IPS-11a (cell line): Measurements from ENCODE around the gene GSTA5.
"Not testable (repeated sequence)": the region's sequence is repeated elsewhere in the genome, so short reads cannot be mapped to it uniquely, and the experiment has no call there.

Experiments used
- H3K4me3 ChIP-seq: one replicate; pipeline ENCODE4 v1.5.1; 2013; ENCODE audit warnings: low read depth, low read length, control low read depth

Gene GSTA5

DNA sequence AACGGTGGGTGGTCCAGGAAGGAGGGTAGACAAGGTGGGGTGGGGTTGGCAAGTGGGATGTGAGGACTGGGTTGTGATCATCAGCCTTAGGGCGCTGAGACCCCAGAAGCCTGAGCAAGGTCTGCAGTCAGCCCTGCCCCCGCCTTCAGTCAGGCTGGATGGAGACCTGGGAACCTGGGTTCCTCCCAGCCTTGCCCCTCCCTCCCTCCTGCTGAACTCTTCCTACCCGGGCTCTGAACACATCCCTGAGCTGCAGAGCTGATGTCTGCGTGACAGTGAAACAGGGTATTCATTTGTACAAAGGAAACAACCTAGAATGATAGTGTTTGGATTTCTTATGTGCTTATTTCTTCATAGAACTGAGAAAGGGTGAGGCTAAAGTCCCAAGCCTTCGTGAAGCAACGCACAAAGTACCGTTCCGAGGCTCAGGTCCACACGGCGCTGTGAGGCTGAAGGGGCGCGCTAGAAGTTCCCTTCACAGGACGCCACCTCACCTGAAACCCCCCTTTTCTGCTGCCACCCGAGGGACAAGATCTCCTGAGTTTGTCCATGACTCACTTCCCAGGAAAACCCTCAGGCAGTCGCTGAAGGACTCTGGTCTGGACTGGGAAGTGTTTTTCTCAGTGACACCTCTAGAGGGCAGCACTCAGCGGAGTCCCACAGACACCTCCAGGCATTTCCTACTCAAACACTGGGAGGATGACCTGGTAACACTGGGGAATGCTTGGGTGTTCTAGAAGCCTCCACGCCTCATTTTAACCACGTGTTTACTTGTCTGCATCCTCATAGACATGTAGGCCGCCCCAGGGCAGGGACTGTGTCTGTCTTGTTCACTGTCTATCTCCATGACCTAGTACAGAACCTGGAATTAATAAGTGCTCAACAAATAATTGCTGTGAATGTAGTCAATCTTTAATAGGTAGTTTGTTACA lies 1.2 kb downstream of the GSTA5 start:
- no peak overlapping the region for H3K4me3 ChIP-seq

DNA sequence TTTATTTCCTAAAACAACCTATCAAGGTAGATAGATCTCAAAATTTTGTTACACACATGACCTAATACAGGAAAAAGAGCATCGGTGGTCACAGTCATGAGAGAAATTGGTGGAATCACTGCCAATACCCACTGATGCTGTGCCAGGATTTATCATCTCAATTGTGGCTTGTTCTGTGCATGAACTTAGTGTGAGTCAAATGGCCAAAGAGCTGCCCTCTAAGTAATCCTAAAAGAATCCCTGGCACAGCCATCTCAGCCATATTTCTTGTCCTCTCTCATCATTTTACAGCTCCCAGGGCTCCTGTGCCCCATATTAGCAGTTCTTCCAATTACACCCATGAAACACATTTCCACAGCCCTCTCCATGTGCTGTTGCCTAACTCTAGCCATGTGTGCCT lies 6.1 kb downstream of the GSTA5 start:
- no peak overlapping the region for H3K4me3 ChIP-seq

DNA sequence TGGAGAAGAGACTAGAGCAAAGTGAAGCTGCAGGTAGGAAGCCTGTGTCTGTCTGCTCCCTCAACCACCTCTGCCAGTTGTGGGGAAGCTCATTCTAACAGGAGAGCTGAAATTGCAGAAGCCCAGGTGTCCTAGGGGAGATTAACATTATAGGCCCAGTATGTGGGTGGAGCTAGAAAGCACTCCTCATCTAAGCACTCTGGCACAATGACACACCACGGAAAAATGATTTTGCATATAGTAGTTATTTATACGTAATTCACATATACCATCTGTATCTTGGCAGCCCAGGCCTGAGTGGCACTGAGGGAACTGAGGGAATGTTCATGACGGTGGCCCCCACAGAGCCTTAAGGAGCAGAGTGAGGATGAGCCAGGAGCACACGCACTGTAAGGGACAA lies 9.7 kb downstream of the GSTA5 start:
- H3K4me3 ChIP-seq = not testable (repeated sequence)

DNA sequence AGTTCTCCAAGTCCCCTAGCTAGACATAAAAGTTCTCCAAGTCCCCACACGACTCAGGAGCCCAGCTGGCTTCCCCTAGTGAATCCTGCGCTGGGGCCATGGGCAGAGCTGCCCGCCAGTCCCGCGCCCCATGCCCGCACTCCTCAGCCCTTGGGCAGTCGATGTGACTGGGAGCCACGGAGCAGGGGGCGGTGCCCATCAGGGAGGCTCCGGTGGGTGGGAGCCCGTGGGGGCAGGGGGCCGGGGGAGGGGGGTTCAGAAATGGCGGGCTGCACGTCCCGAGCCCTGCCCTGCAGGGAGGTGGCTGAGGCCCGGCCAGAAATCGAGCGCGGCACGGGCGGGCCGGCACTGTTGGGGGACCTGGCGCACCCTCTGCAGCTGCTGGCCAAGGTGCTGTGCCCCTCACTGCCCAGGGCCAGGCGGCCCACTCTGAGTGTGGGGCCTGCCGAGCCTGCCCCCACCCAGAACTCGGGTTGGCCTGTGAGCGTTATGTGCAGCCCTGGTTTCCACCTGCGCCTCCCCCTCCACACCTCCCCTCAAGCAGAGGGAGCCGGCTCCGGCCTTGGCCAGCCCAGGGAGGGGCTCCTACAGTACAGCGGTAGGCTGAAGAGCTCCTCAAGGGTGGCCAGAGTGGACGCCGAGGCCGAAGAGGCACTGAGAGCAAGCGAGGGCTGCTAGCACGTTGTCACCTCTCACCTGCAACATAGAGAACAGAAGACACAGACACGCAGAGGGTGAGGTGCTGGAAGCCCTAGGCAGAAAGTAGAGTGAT lies 11.4 kb downstream of the GSTA5 start:
- H3K4me3 ChIP-seq = no peak overlapping the region

DNA sequence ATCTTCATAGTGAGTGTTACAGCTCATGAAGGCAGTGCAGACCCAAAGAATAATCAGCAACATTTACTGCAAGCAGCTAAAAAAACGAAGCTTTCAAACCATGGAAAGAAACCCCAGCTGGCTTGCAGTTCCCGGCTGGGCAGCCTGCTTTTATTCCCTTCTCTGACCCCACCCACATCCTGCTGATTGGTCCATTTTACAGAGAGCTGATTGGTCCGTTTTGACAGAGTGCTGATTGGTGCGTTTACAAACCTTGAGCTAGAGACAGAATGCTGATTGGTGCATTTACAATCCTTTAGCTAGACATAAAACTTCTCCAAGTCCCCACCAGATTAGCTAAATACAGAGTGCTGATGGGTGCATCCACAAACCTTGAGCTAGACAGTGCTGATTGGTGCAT lies 12.0 kb downstream of the GSTA5 start:
- H3K4me3 ChIP-seq = not testable (repeated sequence)

DNA sequence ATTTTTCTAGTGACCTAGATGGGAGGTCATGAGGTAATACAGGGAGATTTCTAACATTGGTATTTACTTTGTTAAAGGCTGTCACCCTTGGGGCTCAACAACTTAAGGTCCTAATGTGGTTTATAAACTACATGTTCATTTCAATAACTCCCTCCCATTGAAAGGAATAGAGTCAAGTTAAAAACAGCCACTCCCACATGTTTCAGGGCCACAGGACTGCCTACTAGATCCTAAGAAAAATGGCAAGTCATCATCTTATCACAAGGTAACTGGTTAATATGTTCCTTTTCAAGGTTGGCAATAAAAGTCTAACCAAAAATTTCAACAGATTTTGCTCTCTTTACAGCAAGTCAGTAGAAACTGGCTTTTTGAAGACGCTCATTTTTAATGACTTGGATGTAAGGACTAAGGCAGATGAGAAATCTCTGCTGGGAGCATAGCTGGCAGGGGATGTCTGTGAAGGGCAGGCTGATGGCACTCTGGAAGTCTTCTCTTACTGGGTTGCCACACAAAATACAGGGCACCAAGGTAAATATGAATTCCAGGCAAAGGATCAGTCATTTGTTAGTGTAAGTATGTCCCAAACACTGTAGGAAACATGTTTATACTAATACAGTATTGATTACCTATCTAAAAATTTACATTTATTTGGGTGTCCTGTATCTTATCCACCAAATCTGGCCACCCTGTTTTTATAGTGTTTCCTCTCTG lies 13.4 kb downstream of the GSTA5 start:
- not testable (repeated sequence) for H3K4me3 ChIP-seq

DNA sequence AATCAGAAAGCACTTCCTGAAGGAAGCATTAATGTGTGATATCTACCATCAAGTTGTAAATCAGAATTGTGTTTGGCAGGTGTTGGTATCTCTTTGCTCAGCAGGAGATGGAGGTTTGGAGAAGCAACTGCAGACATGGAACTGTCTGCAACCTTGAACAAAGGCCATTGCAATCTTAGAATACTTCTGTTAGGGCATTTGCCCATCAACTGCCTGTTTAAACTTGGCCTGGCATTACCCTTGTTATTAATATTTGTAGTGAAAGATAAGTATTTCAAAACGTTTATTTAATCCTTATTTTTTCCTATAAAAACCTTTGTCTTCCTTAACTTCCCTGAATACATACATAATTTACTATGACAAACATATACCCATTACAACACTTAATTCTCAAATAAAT lies 14.1 kb downstream of the GSTA5 start:
- no peak overlapping the region for H3K4me3 ChIP-seq

DNA sequence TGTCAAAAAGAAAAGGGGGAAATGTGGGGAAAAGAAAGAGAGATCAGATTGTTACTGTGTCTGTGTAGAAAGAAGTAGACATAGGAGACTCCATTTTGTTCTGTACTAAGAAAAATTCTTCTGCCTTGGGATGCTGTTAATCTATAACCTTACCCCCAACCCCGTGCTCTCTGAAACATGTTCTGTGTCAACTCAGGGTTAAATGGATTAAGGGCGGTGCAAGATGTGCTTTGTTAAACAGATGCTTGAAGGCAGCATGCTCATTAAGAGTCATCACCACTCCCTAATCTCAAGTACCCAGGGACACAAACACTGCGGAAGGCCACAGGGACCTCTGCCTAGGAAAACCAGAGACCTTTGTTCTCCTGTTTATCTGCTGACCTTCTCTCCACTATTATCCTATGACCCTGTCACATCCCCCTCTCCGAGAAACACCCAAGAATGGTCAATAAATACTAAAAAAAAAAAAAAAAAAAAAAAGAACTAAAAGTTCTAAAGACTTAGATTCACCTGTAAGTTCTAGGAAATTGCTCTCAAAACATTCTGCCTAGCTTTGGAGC lies 14.6 kb downstream of the GSTA5 start:
- not testable (repeated sequence) for H3K4me3 ChIP-seq

DNA sequence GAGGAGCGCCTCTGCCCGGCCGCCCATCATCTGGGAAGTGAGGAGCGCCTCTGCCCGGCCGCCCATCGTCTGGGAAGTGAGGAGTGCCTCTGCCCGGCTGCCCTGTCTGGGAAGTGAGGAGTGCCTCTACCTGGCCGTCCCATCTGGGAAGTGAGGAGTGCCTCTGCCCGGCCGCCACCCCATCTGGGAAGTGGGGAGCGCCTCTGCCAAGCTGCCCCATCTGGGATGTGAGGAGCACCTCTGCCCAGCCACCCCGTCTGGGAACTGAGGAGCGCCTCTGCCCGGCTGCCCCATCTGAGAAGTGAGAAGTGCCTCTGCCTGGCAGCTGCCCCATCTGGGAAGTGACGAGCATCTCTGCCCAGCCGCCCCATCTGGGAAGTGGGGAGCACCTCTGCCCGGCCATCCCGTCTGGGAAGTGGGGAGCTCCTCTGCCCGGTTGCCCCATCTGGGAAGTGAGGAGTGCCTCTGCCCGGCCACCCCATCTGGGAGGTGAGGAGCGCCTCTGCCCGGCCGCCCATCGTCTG lies 15.3 kb downstream of the GSTA5 start:
- not testable (repeated sequence) for H3K4me3 ChIP-seq

DNA sequence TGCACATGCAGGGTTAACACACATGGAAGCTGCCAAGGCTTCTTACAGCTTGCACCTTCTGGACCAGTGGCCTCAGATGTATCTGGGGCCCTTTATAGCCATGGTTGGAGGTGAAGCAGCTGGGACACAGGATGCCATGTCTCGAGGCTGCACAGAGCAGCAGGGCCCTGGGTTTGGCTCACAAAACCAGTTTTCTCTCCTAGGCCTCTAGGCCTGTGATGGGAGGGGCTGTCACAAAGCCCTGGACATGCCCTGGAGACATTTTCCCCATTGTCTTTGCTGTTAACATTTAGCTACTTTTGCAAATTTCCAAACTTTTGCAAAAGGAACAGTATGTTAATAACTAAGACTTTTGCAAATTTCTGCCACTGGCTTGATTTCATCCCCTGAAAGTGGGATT lies 18.8 kb downstream of the GSTA5 start:
- no peak overlapping the region for H3K4me3 ChIP-seq

DNA sequence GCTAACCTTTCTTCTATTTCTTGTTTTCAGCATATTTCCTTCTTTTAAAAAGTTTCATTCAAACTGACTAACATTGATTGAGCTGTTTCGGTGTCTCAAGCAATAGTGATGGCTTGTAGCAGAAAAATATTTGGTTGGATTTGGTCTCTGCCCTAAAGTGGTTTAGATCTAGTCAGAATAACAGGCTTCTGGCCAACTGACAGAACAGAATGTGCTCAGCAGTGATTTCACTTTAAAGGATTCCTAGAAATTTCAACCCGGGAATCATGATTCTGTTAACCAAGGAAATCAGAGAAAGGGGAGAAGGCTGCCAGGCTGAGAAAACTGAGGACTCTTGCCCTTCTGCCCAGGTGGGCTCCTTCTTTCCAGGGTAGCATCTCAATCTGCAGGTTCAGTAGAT lies 20.4 kb downstream of the GSTA5 start:
- no peak overlapping the region for H3K4me3 ChIP-seq

DNA sequence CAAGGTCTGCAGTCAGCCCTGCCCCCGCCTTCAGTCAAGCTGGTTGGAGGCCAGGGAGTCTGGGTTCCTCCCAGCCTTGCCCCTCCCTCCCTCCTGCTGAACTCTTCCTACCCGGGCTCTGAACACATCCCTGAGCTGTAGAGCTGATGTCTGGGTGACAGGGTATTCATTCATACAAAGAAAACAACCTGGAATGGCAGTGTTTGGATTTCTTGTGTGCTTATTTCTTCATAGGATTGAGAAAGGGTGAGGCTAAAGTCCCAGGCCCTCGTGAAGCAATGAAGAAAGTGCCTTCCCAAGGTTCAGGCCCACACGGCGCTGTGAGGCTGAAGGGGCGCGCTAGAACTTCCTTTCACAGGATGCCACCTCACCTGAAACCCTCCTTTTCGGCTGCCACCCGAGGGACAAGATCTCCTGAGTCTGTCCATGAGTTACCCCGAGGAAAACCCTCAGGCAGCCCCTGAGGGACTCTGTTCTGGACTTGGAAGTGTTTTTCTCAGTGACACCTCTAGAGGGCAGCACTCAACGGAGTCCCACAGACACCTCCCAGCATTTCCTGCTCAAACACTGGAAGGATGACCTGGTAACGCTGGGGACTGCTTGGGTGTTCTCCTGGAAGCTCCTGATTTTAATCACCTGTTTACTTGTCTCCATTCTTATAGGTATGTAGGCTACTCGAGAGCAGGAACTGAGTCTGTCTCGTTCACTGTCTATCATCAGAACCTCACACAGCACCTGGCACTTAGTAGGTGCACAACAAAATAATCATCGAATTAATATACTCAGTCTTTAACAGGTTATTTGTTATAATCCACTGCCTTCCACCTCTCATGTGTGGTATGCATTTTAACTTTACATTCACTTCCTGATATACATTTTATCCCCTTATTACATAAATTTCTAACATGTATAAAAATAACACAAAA lies 25.2 kb downstream of the GSTA5 start:
- no peak overlapping the region for H3K4me3 ChIP-seq

DNA sequence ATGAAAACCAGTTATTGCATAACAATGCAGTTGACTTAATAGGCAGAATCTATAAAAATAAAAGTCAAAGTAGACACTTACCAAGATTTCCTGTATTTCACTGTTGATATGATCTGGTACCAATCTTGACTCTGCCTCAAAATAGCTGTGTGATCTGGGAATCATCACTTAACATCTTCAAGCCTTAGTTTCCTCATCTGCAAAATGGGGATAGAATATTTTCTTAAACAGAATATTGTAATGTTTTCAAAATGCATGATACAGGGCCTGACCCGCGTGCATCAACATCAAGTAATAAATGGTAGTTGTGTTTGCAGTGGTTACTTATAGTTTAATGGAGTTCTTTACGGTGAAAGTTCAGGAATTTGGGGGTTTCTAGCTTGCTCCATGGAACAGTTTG lies 26.1 kb downstream of the GSTA5 start:
- not testable (repeated sequence) for H3K4me3 ChIP-seq

DNA sequence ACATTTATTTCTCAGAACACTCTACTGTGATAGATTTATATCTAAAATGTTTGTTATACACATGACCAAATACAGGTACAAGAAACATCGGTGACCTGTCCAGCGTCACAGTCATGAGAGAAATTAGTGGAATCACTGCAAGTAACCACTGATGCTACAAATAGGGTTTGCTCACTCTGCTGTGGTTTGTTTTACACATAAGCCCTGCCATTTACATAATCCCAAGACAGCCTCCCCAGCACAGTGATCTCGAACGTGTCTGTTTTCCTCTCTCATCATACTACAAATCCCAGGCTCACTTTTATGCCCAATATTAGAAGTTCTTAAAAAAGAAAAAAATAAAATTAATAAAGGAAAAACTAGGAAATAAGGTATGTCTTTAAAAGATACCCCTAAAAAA lies 30.8 kb downstream of the GSTA5 start:
- not testable (repeated sequence) for H3K4me3 ChIP-seq

DNA sequence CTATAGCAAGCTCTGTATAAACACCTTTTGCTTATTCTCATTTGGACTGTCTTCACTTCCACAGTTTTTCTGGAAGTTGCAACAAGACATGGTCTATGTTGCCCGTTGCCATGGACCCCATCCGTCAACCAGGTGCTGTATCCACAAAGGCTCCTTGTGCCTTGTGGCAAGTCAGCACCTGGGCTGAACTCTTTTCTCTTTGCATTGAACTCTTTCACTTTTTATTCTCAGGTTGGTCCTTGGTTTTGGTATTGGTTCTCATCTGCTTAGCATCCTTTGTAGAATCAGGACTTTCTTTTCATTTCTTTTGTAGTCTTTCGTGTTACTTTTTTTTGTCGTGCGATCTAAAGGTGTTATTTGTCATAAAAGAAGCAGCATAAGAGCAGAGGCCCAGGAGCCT lies 32.0 kb downstream of the GSTA5 start:
- H3K4me3 ChIP-seq = no peak overlapping the region

DNA sequence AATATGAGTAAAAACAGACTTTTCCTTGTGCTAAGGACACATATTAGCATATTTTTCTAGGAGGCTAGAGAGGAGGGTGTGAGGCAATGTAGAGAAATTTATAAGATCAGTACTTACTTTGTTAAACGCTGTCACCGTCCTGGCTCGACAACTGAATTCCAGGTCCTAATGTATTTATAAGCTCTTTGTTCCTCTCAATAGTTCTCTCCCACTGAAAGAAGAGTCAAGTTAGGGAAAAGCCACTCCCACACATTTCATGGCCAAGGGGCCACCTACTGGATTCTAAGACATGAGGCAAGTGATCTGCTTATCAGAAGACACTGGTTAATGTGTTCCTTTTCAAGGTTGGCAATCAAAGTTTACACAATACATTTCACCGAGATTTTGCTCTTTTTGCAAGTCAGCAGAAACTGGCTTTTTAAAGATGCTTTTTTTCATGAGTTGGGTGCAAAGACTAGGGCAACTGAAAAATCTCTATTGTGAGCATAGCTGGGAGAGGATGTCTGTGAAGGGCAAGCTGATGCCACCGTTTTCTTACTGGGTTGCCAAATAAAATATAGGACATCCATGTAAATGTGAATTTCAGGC lies 36.9 kb downstream of the GSTA5 start, which contains the start of gene GSTA1:
TSS of gene GSTA1 (minus strand) at position 149 of the 588 bp plus-strand sequence. CDS start 4,549 bp downstream, outside the sequence.
- H3K4me3 ChIP-seq = not testable (repeated sequence)

DNA sequence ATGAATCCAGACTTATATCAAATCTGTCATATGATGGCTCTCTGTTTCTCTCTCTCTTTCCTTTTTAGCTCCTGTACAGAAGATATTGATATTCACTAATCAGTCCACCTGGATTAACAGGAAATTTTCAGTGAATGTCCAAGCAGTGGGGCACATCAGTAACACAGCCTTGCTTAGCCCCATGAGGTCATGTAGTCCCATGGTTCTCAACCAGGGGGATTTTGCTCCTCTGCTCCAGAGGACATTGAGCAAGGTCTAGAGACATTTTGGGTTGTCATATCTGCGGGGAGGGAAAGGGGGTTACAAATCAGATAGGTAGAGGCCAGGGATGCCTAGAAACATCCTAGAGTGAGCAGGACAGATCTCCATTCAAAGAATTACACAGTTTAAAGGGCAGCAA lies 37.8 kb downstream of the GSTA5 start:
- H3K4me3 ChIP-seq = no peak overlapping the region

DNA sequence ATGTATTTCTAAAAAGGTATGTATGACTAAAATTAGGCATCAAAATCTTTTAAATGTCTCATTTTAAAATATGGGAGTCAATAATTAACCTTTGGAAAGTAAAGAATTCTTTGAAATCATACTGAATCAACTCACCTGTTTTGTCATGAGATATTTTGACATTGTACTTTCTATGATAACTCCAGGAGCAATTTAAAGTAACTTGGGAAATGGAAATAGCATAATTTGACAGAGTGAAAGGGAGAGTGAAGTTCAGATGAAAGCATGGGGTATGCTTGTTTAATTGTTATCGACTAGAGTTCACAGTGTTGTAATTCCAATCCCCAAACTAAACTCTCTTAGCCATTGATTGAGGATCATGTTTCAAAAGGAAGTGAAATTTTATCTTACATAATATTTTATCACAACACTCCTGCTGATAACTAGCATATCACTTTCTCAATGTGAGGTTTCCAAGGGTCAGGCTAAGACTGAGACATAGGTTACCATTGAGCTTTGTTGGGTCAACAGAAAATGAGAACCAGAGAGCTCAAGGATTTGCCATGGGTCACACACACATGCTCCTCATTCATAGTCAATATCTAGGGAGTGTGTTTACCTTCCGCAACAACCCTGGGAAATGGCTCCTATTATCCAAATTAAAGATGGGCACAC lies 39.3 kb downstream of the GSTA5 start:
- no peak overlapping the region for H3K4me3 ChIP-seq

DNA sequence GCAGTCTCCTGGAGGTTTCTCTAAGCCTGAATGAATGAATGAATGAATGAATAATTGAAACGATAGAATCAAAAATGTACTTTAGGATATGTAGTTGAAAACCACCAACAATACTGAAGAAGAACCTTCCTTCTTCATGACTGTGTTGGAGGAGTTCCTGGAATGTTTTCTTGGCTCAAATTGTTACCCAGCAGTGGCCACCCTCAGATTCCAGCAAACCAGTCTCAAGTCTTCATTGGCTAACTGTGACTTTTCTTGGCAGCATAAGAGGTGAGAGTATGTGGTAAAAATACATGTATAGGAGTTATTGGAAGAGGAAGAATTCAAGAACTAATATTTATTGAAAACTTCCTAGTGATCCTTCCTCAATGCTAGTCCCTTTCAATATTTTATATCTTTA lies 41.3 kb downstream of the GSTA5 start:
- not testable (repeated sequence) for H3K4me3 ChIP-seq
